Trophoblast cell (in vitro differentiated cells and primary cell): ENCODE data around the gene RARB. TPM values are rescaled to one million over a fixed set of nuclear protein-coding genes. Genes with fewer than 3 reads are reported as not detected.

Experiments
- DNase-seq, 2 donors: peaks; one replicate each; pipeline ENCODE4 v3.0.0-alpha.2; 2016
- H2AFZ ChIP-seq: 2 replicates; pipeline ENCODE4 v1.6.1; 2013; ENCODE audit warnings: low read length, moderate library complexity, mild to moderate bottlenecking; ENCODE audit not compliant: insufficient read depth, poor library complexity
- H2AK5ac ChIP-seq: 2 replicates; pipeline ENCODE4 v1.6.1; 2013; ENCODE audit warnings: mild to moderate bottlenecking, low read length
- H2BK120ac ChIP-seq: 2 replicates; pipeline ENCODE4 v1.6.1; 2013; ENCODE audit warnings: low read length, mild to moderate bottlenecking, moderate library complexity; ENCODE audit not compliant: insufficient read depth, poor library complexity
- H2BK12ac ChIP-seq: 2 replicates; pipeline ENCODE4 v1.6.1; 2013; ENCODE audit warnings: mild to moderate bottlenecking, low read length, moderate library complexity
- H2BK5ac ChIP-seq: 2 replicates; pipeline ENCODE4 v1.6.1; 2013; ENCODE audit warnings: low read length, low read depth, moderate library complexity, mild to moderate bottlenecking; ENCODE audit not compliant: poor library complexity
- H3K14ac ChIP-seq: 2 replicates; pipeline ENCODE4 v1.6.1; 2013; ENCODE audit warnings: mild to moderate bottlenecking, low read length
- H3K18ac ChIP-seq: 2 replicates; pipeline ENCODE4 v1.6.1; 2013; ENCODE audit warnings: mild to moderate bottlenecking, low read length
- H3K23ac ChIP-seq: 2 replicates; pipeline ENCODE4 v1.6.1; 2013; ENCODE audit warnings: low read length
- H3K27ac ChIP-seq: 2 replicates; pipeline ENCODE4 v1.5.1; 2013; ENCODE audit warnings: low read depth, mild to moderate bottlenecking, inconsistent platforms, low read length, moderate library complexity
- H3K27me3 ChIP-seq: 2 replicates; pipeline ENCODE4 v1.6.1; 2013; ENCODE audit warnings: inconsistent platforms, mild to moderate bottlenecking, low read length, moderate library complexity; ENCODE audit not compliant: insufficient read depth
- H3K36me3 ChIP-seq, 2 experiments: 1 replicate in 1 of 2; 2 replicates in 1 of 2; pipeline ENCODE4 v1.6.1; 2013; ENCODE audit warnings: low read length in 2 of 2, mild to moderate bottlenecking in 2 of 2, moderate library complexity in 1 of 2; ENCODE audit not compliant: insufficient read depth in 2 of 2, control insufficient read depth in 1 of 2
- H3K4ac ChIP-seq: 2 replicates; pipeline ENCODE4 v1.6.1; 2013; ENCODE audit warnings: low read depth, mild to moderate bottlenecking, low read length, moderate library complexity
- H3K4me1 ChIP-seq, 2 experiments: 1 replicate in 1 of 2; 2 replicates in 1 of 2; pipeline ENCODE4 v1.6.1; 2013; ENCODE audit warnings: low read length in 2 of 2, mild to moderate bottlenecking in 2 of 2, moderate library complexity in 1 of 2; ENCODE audit not compliant: insufficient read depth in 2 of 2, control insufficient read depth in 1 of 2
- H3K4me2 ChIP-seq: 2 replicates; pipeline ENCODE4 v1.6.1; 2013; ENCODE audit warnings: inconsistent platforms, mild to moderate bottlenecking, low read length, moderate library complexity
- H3K4me3 ChIP-seq: 2 replicates; pipeline ENCODE4 v1.5.1; 2013; ENCODE audit warnings: mild to moderate bottlenecking, low read depth, low read length, inconsistent platforms
- H3K79me1 ChIP-seq: one replicate; pipeline ENCODE4 v1.6.1; 2013; ENCODE audit warnings: low read length
- H3K79me2 ChIP-seq: 2 replicates; pipeline ENCODE4 v1.6.1; 2013; ENCODE audit warnings: low read length, mild to moderate bottlenecking; ENCODE audit not compliant: control insufficient read depth, insufficient read depth, poor library complexity
- H3K9ac ChIP-seq: 2 replicates; pipeline ENCODE4 v1.6.1; 2013; ENCODE audit warnings: mild to moderate bottlenecking, low read length
- H3K9me3 ChIP-seq: 2 replicates; pipeline ENCODE4 v1.6.1; 2013; ENCODE audit warnings: low read depth, mild to moderate bottlenecking, control low read depth, inconsistent platforms, low read length; ENCODE audit not compliant: insufficient read depth
- H4K12ac ChIP-seq: 2 replicates; pipeline ENCODE4 v1.6.1; 2013; ENCODE audit warnings: low read depth, mild to moderate bottlenecking, low read length, moderate library complexity
- H4K8ac ChIP-seq: 2 replicates; pipeline ENCODE4 v1.6.1; 2013; ENCODE audit warnings: low read depth, mild to moderate bottlenecking, low read length, moderate library complexity
- H4K91ac ChIP-seq: one replicate; pipeline ENCODE4 v1.6.1; 2013; ENCODE audit warnings: low read depth, mild to moderate bottlenecking, low read length, moderate library complexity
- WGBS: extraction: QIAGEN DNeasy Blood & Tissue Kit; methylation state at CpG from one replicate; pipeline ENCODE4 v1.1.7; 2013; ENCODE audit warnings: missing lambda C conversion rate; ENCODE audit not compliant: insufficient read length, insufficient coverage; ENCODE audit errors: extremely low coverage; 5-methylcytosine and 5-hydroxymethylcytosine counted together
- polyA plus RNA-seq: library from polyadenylated mRNA; stranded (reverse); fragments of 200-250 nt; gene quantifications from 2 replicates; pipeline ENCODE4 v1.2.3, GENCODE V29; 2013

RARB gene
- polyA plus RNA-seq: 7.2 and 7.4 TPM in 2 replicates

- H2BK5ac ChIP-seq: peak within 1 kb of the TSS; percentile 77
- peak within 1 kb of the TSS; percentile 86 for H3K27ac ChIP-seq
- no peaks in the 10 kb centered on the region for H3K9me3 ChIP-seq
- H2AK5ac ChIP-seq: peak within 1 kb of the TSS; percentile 65
- peaks cover 7% of the 10 kb centered on the region for H3K79me2 ChIP-seq
- peak within 1 kb of the TSS; percentile 32 for H4K12ac ChIP-seq
- H3K36me3 ChIP-seq: no peaks in the 10 kb centered on the region
- peaks cover 33% of the 10 kb centered on the region for H3K79me1 ChIP-seq
- H4K91ac ChIP-seq: peak within 1 kb of the TSS; percentile 90
- H3K4me1 ChIP-seq: peaks cover 10 to 15% of the 10 kb centered on the region in 2 experiments
- no peak within 1 kb of the TSS for H3K23ac ChIP-seq
- H3K4ac ChIP-seq: peak within 1 kb of the TSS; percentile 78
- no CpG with 5 or more reads among the region's 27 CpGs for WGBS
- peak within 1 kb of the TSS; percentile 76 for H3K14ac ChIP-seq
- H3K27me3 ChIP-seq: no peaks in the 10 kb centered on the region
- H3K9ac ChIP-seq: peak within 1 kb of the TSS; percentile 86
- peak within 1 kb of the TSS; percentile 78 for H2BK120ac ChIP-seq
- H3K4me3 ChIP-seq: peak within 1 kb of the TSS; percentile 73
- H3K4me2 ChIP-seq: peak within 1 kb of the TSS; percentile 87
- peak within 1 kb of the TSS; percentile 20 for H2AFZ ChIP-seq
- H3K18ac ChIP-seq: peak within 1 kb of the TSS; percentile 88
- H4K8ac ChIP-seq: peak within 1 kb of the TSS; percentile 68
- H2BK12ac ChIP-seq: peak within 1 kb of the TSS; percentile 83
- peak; percentile 13 to 14 for DNase-seq
Observed at GRCh38 chr3:25427942-25428788, at the start of gene RARB. Gene RARB, plus strand, starts transcription at chr3:25428263. Its CDS starts 469 bp downstream, at chr3:25428732.

- WGBS: no CpG with 5 or more reads among the region's 2 CpGs
Observed at GRCh38 chr3:25378786-25379311, 49.2 kb upstream of the RARB start.

GRCh38 chr3:25380222-25380739 lies 47.8 kb upstream of the RARB start:
- Histone ChIP-seq H2BK5ac (no peak overlapping the region), H2BK12ac (peak overlapping the region; percentile 15), H4K91ac (no peak overlapping the region), H3K4me2 (no peak overlapping the region), H3K4me3 (no peak overlapping the region), H2AFZ (no peak overlapping the region), H4K8ac (no peak overlapping the region), H2BK120ac (no peak overlapping the region), H3K9me3 (no peaks in the 10 kb centered on the region), H2AK5ac (no peak overlapping the region), H3K27me3 (no peaks in the 10 kb centered on the region), H4K12ac (no peak overlapping the region), H3K18ac (no peak overlapping the region), H3K4ac (no peak overlapping the region), H3K27ac (no peak overlapping the region), H3K36me3 (no peaks in the 10 kb centered on the region), H3K79me2 (no peaks in the 10 kb centered on the region), H3K9ac (no peak overlapping the region), H3K79me1 (no peaks in the 10 kb centered on the region), H3K23ac (no peak overlapping the region), H3K4me1 (peaks cover 2 to 4% of the 10 kb centered on the region in 2 experiments), H3K14ac (no peak overlapping the region)
- no CpG with 5 or more reads among the region's 9 CpGs for WGBS
- no peak for DNase-seq

More at GRCh38 chr3:25378786-25379311, 49.2 kb upstream of the RARB start:
- no peak overlapping the region for H3K18ac ChIP-seq
- H4K91ac ChIP-seq: no peak overlapping the region
- no peaks in the 10 kb centered on the region for H3K27me3 ChIP-seq
- no peak overlapping the region for H3K23ac ChIP-seq
- no peak overlapping the region for H2BK5ac ChIP-seq
- H3K4me2 ChIP-seq: no peak overlapping the region
- no peaks in the 10 kb centered on the region for H3K79me1 ChIP-seq
- no peak overlapping the region for H2AK5ac ChIP-seq
- no peak overlapping the region for H3K9ac ChIP-seq
- H3K4me1 ChIP-seq: peaks cover 2 to 4% of the 10 kb centered on the region in 2 experiments
- H4K12ac ChIP-seq: no peak overlapping the region
- no peak overlapping the region for H2BK12ac ChIP-seq
- DNase-seq: no peak
- no peaks in the 10 kb centered on the region for H3K9me3 ChIP-seq
- no peak overlapping the region for H3K14ac ChIP-seq
- H3K36me3 ChIP-seq: no peaks in the 10 kb centered on the region
- H3K79me2 ChIP-seq: no peaks in the 10 kb centered on the region
- H3K4ac ChIP-seq: no peak overlapping the region
- H4K8ac ChIP-seq: no peak overlapping the region
- H3K4me3 ChIP-seq: no peak overlapping the region
- H2AFZ ChIP-seq: no peak overlapping the region
- H3K27ac ChIP-seq: no peak overlapping the region
- no peak overlapping the region for H2BK120ac ChIP-seq

- Histone ChIP-seq H2AFZ (no peak overlapping the region), H3K79me2 (no peaks in the 10 kb centered on the region), H3K9me3 (no peaks in the 10 kb centered on the region), H3K4me1 (peaks cover 2 to 6% of the 10 kb centered on the region in 2 experiments), H4K91ac (no peak overlapping the region), H2AK5ac (no peak overlapping the region), H3K79me1 (peaks cover 1% of the 10 kb centered on the region), H3K4ac (no peak overlapping the region), H3K4me3 (no peak overlapping the region), H3K36me3 (no peaks in the 10 kb centered on the region), H3K9ac (no peak overlapping the region), H3K14ac (no peak overlapping the region), H3K27me3 (no peaks in the 10 kb centered on the region), H3K23ac (no peak overlapping the region), H4K12ac (no peak overlapping the region), H3K18ac (no peak overlapping the region), H2BK12ac (no peak overlapping the region), H3K4me2 (no peak overlapping the region), H3K27ac (no peak overlapping the region), H4K8ac (no peak overlapping the region), H2BK120ac (no peak overlapping the region), H2BK5ac (no peak overlapping the region)
- WGBS: no CpG with 5 or more reads among the region's 3 CpGs
- no peak for DNase-seq
Observed at GRCh38 chr3:25381083-25381482, 47.0 kb upstream of the RARB start.
